Activated CD8-positive, alpha-beta memory T cell treated with anti-CD3 and anti-CD28 coated beads, Interleukin-2, amount 50 U/mL, for 1 hour (primary cell): Measurements from ENCODE around the gene ZFYVE27.

Experiments used
- DNase-seq: peaks from one replicate; pipeline ENCODE4 v3.0.0-alpha.2; 2020; ENCODE audit errors: extremely low read depth

Gene ZFYVE27

GRCh38 chr10:97747573-97747972, 10.6 kb downstream of the ZFYVE27 start:
- DNase-seq, result no peak

GRCh38 chr10:97748116-97748515, 11.2 kb downstream of the ZFYVE27 start:
- DNase-seq, result no peak

- no peak for DNase-seq
These were observed 16.0 kb downstream of the ZFYVE27 start for GRCh38 chr10:97752956-97753355.

GRCh38 chr10:97754726-97755125, 17.8 kb downstream of the ZFYVE27 start:
- no peak for DNase-seq

- no peak for DNase-seq
These were observed 18.8 kb downstream of the ZFYVE27 start for GRCh38 chr10:97755718-97756117.

- DNase-seq, result no peak
These were observed 20.5 kb downstream of the ZFYVE27 start for GRCh38 chr10:97757471-97757870.

GRCh38 chr10:97759158-97759887, 22.4 kb downstream of the ZFYVE27 start:
- no peak for DNase-seq

GRCh38 chr10:97759946-97760345, 23.0 kb downstream of the ZFYVE27 start:
- no peak for DNase-seq

- DNase-seq, result no peak
These were observed 23.7 kb downstream of the ZFYVE27 start for GRCh38 chr10:97760461-97761257.

- no peak for DNase-seq
These were observed 24.5 kb downstream of the ZFYVE27 start for GRCh38 chr10:97761331-97761865.

- DNase-seq, result no peak
These were observed 25.1 kb downstream of the ZFYVE27 start for GRCh38 chr10:97762056-97762455.

GRCh38 chr10:97762816-97763215, 25.9 kb downstream of the ZFYVE27 start:
- DNase-seq, result no peak

GRCh38 chr10:97763411-97763810, 26.5 kb downstream of the ZFYVE27 start:
- no peak for DNase-seq

- no peak for DNase-seq
These were observed 27.0 kb downstream of the ZFYVE27 start for GRCh38 chr10:97763947-97764346.

- no peak for DNase-seq
These were observed 27.6 kb downstream of the ZFYVE27 start for GRCh38 chr10:97764519-97764931.

GRCh38 chr10:97765201-97765600, 28.3 kb downstream of the ZFYVE27 start:
- no peak for DNase-seq

GRCh38 chr10:97766106-97766810, 29.3 kb downstream of the ZFYVE27 start:
- DNase-seq, result no peak

GRCh38 chr10:97766996-97767924, 30.3 kb downstream of the ZFYVE27 start:
- no peak for DNase-seq

- no peak for DNase-seq
These were observed 31.7 kb downstream of the ZFYVE27 start for GRCh38 chr10:97768322-97769315.

- DNase-seq, result no peak
These were observed 33.3 kb downstream of the ZFYVE27 start for GRCh38 chr10:97770255-97770654.
